Measurements from ENCODE around the gene RCAN2.
A peak's percentile ranks its signal among the peaks of the same experiment; 100 is the strongest.

RCAN2 gene

GRCh38 chr6:46491628-46492547, 639 bp upstream of the RCAN2 start:
- DNase-seq (ENCODE audit: insufficient read length, low spot score) (peak; percentile 32), FAIRE-seq (no peak)

GRCh38 chr6:46490425-46491200, 636 bp downstream of the RCAN2 start:
- no peak for FAIRE-seq
- peak; percentile 6 for DNase-seq (ENCODE audit: insufficient read length, low spot score)

GRCh38 chr6:46486181-46486580, 5.1 kb downstream of the RCAN2 start:
- FAIRE-seq: no peak
- DNase-seq (ENCODE audit: insufficient read length, low spot score): no peak

- FAIRE-seq: no peak
- no peak for DNase-seq (ENCODE audit: insufficient read length, low spot score)
Observed at GRCh38 chr6:46484081-46484820, 7.0 kb downstream of the RCAN2 start.

- no peak for FAIRE-seq
- no peak for DNase-seq (ENCODE audit: insufficient read length, low spot score)
Observed at GRCh38 chr6:46476301-46476700, 14.9 kb downstream of the RCAN2 start.

GRCh38 chr6:46473881-46474280, 17.4 kb downstream of the RCAN2 start:
- no peak for FAIRE-seq
- no peak for DNase-seq (ENCODE audit: insufficient read length, low spot score)

GRCh38 chr6:46472243-46472642, 19.0 kb downstream of the RCAN2 start:
- DNase-seq (ENCODE audit: insufficient read length, low spot score) (no peak), FAIRE-seq (no peak)

- DNase-seq (ENCODE audit: insufficient read length, low spot score) (no peak), FAIRE-seq (no peak)
Observed at GRCh38 chr6:46469021-46469420, 22.2 kb downstream of the RCAN2 start.

GRCh38 chr6:46468403-46469010, 22.7 kb downstream of the RCAN2 start:
- DNase-seq (ENCODE audit: insufficient read length, low spot score): no peak
- FAIRE-seq: no peak

- no peak for FAIRE-seq
- DNase-seq (ENCODE audit: insufficient read length, low spot score): no peak
Observed at GRCh38 chr6:46466570-46466969, 24.7 kb downstream of the RCAN2 start.

GRCh38 chr6:46465294-46466165, 25.7 kb downstream of the RCAN2 start:
- DNase-seq (ENCODE audit: insufficient read length, low spot score) (no peak), FAIRE-seq (no peak)

GRCh38 chr6:46456297-46456696, 35.0 kb downstream of the RCAN2 start:
- FAIRE-seq (no peak), DNase-seq (ENCODE audit: insufficient read length, low spot score) (no peak)

GRCh38 chr6:46454691-46455090, 36.6 kb downstream of the RCAN2 start:
- FAIRE-seq (no peak), DNase-seq (ENCODE audit: insufficient read length, low spot score) (no peak)

GRCh38 chr6:46453741-46454316, 37.4 kb downstream of the RCAN2 start:
- DNase-seq (ENCODE audit: insufficient read length, low spot score): no peak
- FAIRE-seq: no peak

- no peak for FAIRE-seq
Observed at GRCh38 chr6:46453216-46453615, 38.0 kb downstream of the RCAN2 start.

GRCh38 chr6:46452312-46452917, 38.8 kb downstream of the RCAN2 start:
- FAIRE-seq (no peak), DNase-seq (ENCODE audit: insufficient read length, low spot score) (no peak)

More at GRCh38 chr6:46453216-46453615, 38.0 kb downstream of the RCAN2 start:
- DNase-seq (ENCODE audit: insufficient read length, low spot score): no peak

GRCh38 chr6:46451343-46451742, 39.9 kb downstream of the RCAN2 start:
- DNase-seq (ENCODE audit: insufficient read length, low spot score) (no peak), FAIRE-seq (no peak)

GRCh38 chr6:46444772-46445454, 46.3 kb downstream of the RCAN2 start:
- DNase-seq (ENCODE audit: insufficient read length, low spot score) (no peak), FAIRE-seq (no peak)

Measured in GM19239 (cell line).